Parathyroid adenoma (tissue), 2 donors: ENCODE data around the gene CD8B.

ENCODE experiments used
- H2AFZ ChIP-seq: fragments of 300-600 bp; sonication (generic); one replicate; pipeline ENCODE4 v1.7.0; 2017; ENCODE audit warnings: antibody characterized with exemption, mild to moderate bottlenecking
- H3K27ac ChIP-seq: fragments of 300-600 bp; sonication (generic); one replicate; pipeline ENCODE4 v1.7.0; 2017
- H3K27me3 ChIP-seq: fragments of 300-600 bp; sonication (generic); one replicate; pipeline ENCODE4 v1.7.0; 2017; ENCODE audit warnings: low read length; ENCODE audit not compliant: control insufficient read depth, insufficient read depth
- H3K36me3 ChIP-seq: fragments of 300-600 bp; sonication (generic); one replicate; pipeline ENCODE4 v1.7.0; 2017; ENCODE audit warnings: low read length; ENCODE audit not compliant: control insufficient read depth, insufficient read depth
- H3K4me1 ChIP-seq: fragments of 300-600 bp; sonication (generic); one replicate; pipeline ENCODE4 v1.7.0; 2017; ENCODE audit warnings: control low read depth
- H3K4me2 ChIP-seq: fragments of 300-600 bp; sonication (generic); one replicate; pipeline ENCODE4 v1.7.0; 2017; ENCODE audit warnings: low read length
- H3K4me3 ChIP-seq: fragments of 300-600 bp; sonication (generic); one replicate; pipeline ENCODE4 v1.7.0; 2017; ENCODE audit warnings: low read depth, low read length
- H3K79me2 ChIP-seq: fragments of 300-600 bp; sonication (generic); one replicate; pipeline ENCODE4 v1.7.0; 2017; ENCODE audit warnings: control low read depth
- H3K9ac ChIP-seq: fragments of 300-600 bp; sonication (generic); one replicate; pipeline ENCODE4 v1.7.0; 2017; ENCODE audit warnings: mild to moderate bottlenecking
- H3K9me3 ChIP-seq: fragments of 300-600 bp; sonication (generic); one replicate; pipeline ENCODE4 v1.7.0; 2017; ENCODE audit warnings: low read length; ENCODE audit not compliant: control insufficient read depth
- TF ChIP-seq, protein P1 (sequence below): fragments of 300-600 bp; sonication (generic); IDR thresholded peaks from one replicate; pipeline ENCODE4 v1.7.0; 2017; ENCODE audit warnings: antibody characterized with exemption, mild to moderate bottlenecking
- donor health status: primary hyperparathyroidism.

Gene CD8B

GRCh38 chr2:86775338-86775737 is 86.3 kb downstream of the CD8B start:
- H3K4me1 ChIP-seq = peaks cover 11% of the 10 kb centered on the region
- H3K4me2 ChIP-seq = no peak overlapping the region
- H3K27me3 ChIP-seq = no peaks in the 10 kb centered on the region
- no peak overlapping the region for H3K27ac ChIP-seq
- no peak overlapping the region for H2AFZ ChIP-seq
- no peaks in the 10 kb centered on the region for H3K79me2 ChIP-seq
- TF ChIP-seq, protein P1, sequence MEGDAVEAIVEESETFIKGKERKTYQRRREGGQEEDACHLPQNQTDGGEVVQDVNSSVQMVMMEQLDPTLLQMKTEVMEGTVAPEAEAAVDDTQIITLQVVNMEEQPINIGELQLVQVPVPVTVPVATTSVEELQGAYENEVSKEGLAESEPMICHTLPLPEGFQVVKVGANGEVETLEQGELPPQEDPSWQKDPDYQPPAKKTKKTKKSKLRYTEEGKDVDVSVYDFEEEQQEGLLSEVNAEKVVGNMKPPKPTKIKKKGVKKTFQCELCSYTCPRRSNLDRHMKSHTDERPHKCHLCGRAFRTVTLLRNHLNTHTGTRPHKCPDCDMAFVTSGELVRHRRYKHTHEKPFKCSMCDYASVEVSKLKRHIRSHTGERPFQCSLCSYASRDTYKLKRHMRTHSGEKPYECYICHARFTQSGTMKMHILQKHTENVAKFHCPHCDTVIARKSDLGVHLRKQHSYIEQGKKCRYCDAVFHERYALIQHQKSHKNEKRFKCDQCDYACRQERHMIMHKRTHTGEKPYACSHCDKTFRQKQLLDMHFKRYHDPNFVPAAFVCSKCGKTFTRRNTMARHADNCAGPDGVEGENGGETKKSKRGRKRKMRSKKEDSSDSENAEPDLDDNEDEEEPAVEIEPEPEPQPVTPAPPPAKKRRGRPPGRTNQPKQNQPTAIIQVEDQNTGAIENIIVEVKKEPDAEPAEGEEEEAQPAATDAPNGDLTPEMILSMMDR = no peak
- no peak overlapping the region for H3K9ac ChIP-seq
- no peaks in the 10 kb centered on the region for H3K36me3 ChIP-seq
- H3K4me3 ChIP-seq = no peak overlapping the region
- no peaks in the 10 kb centered on the region for H3K9me3 ChIP-seq

DNA sequence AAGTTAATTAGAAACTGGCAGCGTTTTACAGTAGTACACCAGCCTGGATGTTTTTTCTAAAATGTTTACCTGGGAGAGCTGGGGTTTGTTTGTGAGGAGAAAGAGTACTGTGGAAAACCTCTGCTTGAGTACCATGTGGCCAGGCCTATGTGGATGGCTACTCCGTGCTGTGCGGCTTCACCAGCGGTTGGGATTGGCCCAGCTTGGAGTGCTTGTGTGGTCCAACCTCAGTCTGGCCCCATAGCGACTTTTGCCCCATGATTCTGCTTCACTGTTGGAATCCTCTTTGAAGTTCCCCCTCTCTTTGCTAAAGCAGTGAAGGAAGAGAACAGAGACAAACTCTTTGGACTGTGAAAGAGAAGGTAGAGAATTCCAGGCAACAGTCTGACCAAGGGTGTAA is 86.8 kb downstream of the CD8B start:
- Histone ChIP-seq H3K36me3 (no peaks in the 10 kb centered on the region), H3K27me3 (no peaks in the 10 kb centered on the region), H3K9ac (no peak overlapping the region), H3K4me3 (no peak overlapping the region), H3K4me1 (peaks cover 11% of the 10 kb centered on the region), H3K9me3 (no peaks in the 10 kb centered on the region), H3K79me2 (no peaks in the 10 kb centered on the region), H2AFZ (no peak overlapping the region), H3K27ac (no peak overlapping the region), H3K4me2 (no peak overlapping the region)
- TF ChIP-seq, protein P1 = no peak

- Histone ChIP-seq H3K27ac (peak overlapping the region; percentile 34), H3K4me3 (no peak overlapping the region), H2AFZ (no peak overlapping the region), H3K9me3 (no peaks in the 10 kb centered on the region), H3K4me1 (peaks cover 11% of the 10 kb centered on the region), H3K4me2 (no peak overlapping the region), H3K79me2 (no peaks in the 10 kb centered on the region), H3K9ac (no peak overlapping the region), H3K27me3 (no peaks in the 10 kb centered on the region), H3K36me3 (no peaks in the 10 kb centered on the region)
- TF ChIP-seq, protein P1 = no peak
Measured at GRCh38 chr2:86772611-86773010, 89.1 kb downstream of the CD8B start.

- TF ChIP-seq, protein P1 = no peak
- Histone ChIP-seq H3K27ac (no peak overlapping the region), H3K4me2 (no peak overlapping the region), H2AFZ (no peak overlapping the region), H3K4me1 (peaks cover 11% of the 10 kb centered on the region), H3K36me3 (no peaks in the 10 kb centered on the region), H3K79me2 (peaks cover 3% of the 10 kb centered on the region), H3K9ac (no peak overlapping the region), H3K27me3 (no peaks in the 10 kb centered on the region), H3K9me3 (no peaks in the 10 kb centered on the region), H3K4me3 (no peak overlapping the region)
Measured at GRCh38 chr2:86770816-86771301, 90.8 kb downstream of the CD8B start.

DNA sequence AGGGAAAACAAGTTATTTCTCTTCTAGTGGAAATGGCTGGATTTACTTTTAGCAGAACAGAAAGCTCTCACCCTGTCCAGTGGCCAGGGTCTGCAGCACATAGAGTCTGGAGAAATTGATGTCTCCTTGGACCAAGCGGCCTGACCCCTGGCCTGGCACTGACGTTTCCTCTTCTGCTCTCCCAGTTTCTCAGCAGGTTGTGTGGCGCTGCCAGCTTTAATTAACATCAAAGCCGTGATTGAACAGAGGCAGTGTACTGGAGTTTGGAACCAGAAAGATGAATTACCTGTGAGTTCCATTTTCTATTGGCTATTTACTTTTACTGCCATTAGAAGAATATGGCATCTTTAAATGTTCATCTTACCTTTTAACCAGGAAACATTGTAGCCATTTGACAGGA is 91.8 kb downstream of the CD8B start:
- Histone ChIP-seq H3K79me2 (peaks cover 4% of the 10 kb centered on the region), H2AFZ (no peak overlapping the region), H3K4me2 (no peak overlapping the region), H3K9me3 (no peaks in the 10 kb centered on the region), H3K36me3 (no peaks in the 10 kb centered on the region), H3K27ac (no peak overlapping the region), H3K27me3 (no peaks in the 10 kb centered on the region), H3K9ac (no peak overlapping the region), H3K4me1 (peaks cover 11% of the 10 kb centered on the region), H3K4me3 (no peak overlapping the region)
- TF ChIP-seq, protein P1 = no peak
